ENCODE measurements around the gene ZMIZ1.

GRCh38 chr10:79093658-79094411 is 25.1 kb downstream of the ZMIZ1 start:
- TF ChIP-seq CTCF (tag by site-specific recombination; IDR thresholded peaks at IDR 0.05) (no peak), ZNF362 (tag by site-specific recombination; IDR thresholded peaks at IDR 0.05) (no peak), ZNF140 (tag by site-specific recombination; IDR thresholded peaks at IDR 0.05) (no peak), ZNF280C (tag by site-specific recombination; IDR thresholded peaks at IDR 0.05) (no peak), ZNF24 (tag by site-specific recombination; IDR thresholded peaks at IDR 0.05) (no peak), ZNF416 (tag by site-specific recombination; IDR thresholded peaks at IDR 0.05) (no peak), ZNF518A (tag by site-specific recombination; conservative IDR thresholded peaks at IDR 0.05; ENCODE audit: low read depth) (no peak), ZFP3 (tag by site-specific recombination; IDR thresholded peaks at IDR 0.05; ENCODE audit: low read depth) (no peak), PBX3 (CRISPR knock-in tag; IDR thresholded peaks at IDR 0.05) (no peak)

Data from HEK293 (cell line).